ENCODE data around the gene PLIN3. TPM values are rescaled to one million over a fixed set of nuclear protein-coding genes. Genes with fewer than 3 reads are reported as not detected.
"Not testable (repeated sequence)": the region's sequence is repeated elsewhere in the genome, so short reads cannot be mapped to it uniquely, and the experiment has no call there.

PLIN3 gene
- total RNA-seq, 1 experiment from 2014 or later, result 63.8 TPM

DNA sequence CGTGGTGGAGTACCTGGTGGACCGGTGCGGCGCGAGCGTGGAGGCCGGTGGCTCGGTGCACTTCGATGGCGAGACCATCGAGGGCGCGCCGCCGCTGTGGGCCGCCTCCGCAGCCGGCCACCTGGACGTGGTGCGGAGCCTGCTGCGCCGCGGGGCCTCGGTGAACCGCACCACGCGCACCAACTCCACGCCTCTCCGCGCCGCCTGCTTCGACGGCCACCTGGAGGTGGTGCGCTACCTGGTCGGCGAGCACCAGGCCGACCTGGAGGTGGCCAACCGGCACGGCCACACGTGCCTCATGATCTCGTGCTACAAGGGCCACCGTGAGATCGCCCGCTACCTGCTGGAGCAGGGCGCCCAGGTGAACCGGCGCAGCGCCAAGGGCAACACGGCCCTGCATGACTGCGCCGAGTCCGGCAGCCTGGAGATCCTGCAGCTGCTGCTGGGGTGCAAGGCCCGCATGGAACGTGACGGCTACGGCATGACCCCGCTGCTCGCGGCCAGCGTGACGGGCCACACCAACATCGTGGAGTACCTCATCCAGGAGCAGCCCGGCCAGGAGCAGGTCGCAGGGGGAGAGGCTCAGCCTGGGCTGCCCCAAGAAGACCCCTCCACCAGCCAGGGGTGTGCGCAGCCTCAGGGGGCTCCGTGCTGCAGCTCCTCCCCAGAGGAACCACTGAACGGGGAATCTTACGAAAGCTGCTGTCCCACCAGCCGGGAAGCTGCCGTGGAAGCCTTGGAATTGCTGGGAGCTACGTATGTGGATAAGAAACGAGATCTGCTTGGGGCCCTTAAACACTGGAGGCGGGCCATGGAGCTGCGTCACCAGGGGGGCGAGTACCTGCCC lies 75.2 kb downstream of the PLIN3 start:
- peak in 1 of 2 experiments; percentile 38 for DNase-seq
- H3K27me3 Mint-ChIP-seq (ENCODE audit: insufficient read depth, unreplicated experiment); H3K4me1 ChIP-seq; H3K27me3 ChIP-seq (replicated peaks; ENCODE audit: control insufficient read depth, insufficient read depth, low read length); intact Hi-C loops (cut with micrococcal nuclease; ENCODE audit: unreplicated experiment); H3K9me3 Mint-ChIP-seq (ENCODE audit: unreplicated experiment); H3K4me1 Mint-ChIP-seq (ENCODE audit: low read depth, unreplicated experiment); H3K36me3 ChIP-seq (ENCODE audit: control insufficient read depth, insufficient read depth, low read length); BruUV-seq (replicated peaks); H3K9me3 ChIP-seq: not testable (repeated sequence)
- ChIA-PET POLR2A (interaction anchor here (0.6 to 1.0 kb wide), 2 partner anchors 146 to 176 kb away, joined by 6 to 7 read pairs; partner anchors contain the start of gene KDM4B), CTCF (interaction anchor here (0.6 to 2.9 kb wide), 8 partner anchors 12 to 254 kb away, joined by 3 to 67 read pairs (median 8); partner anchors contain the start of genes DPP9, KDM4B and PLIN3)
- Mint-ChIP-seq H3K36me3 (ENCODE audit: insufficient read depth, unreplicated experiment) (peaks cover 43% of the 10 kb centered on the region), H3K27ac (ENCODE audit: unreplicated experiment) (peak overlapping the region; percentile 78), H3K4me3 (ENCODE audit: unreplicated experiment) (peak overlapping the region; percentile 81)
- H3K4me3 ChIP-seq (ENCODE audit: low read depth, low read length), result peak overlapping the region; percentile 98

GRCh38 chr19:4791183-4792018 lies 76.1 kb downstream of the PLIN3 start, which contains the start of gene FEM1A:
Gene FEM1A, plus strand, starts transcription at chr19:4791734. Its CDS starts 121 bp downstream, at chr19:4791855.
- H3K4me1 Mint-ChIP-seq (ENCODE audit: low read depth, unreplicated experiment), result no peaks in the 10 kb centered on the region
- H3K4me1 ChIP-seq, result no peaks in the 10 kb centered on the region
- TF ChIP-seq, protein P1, sequence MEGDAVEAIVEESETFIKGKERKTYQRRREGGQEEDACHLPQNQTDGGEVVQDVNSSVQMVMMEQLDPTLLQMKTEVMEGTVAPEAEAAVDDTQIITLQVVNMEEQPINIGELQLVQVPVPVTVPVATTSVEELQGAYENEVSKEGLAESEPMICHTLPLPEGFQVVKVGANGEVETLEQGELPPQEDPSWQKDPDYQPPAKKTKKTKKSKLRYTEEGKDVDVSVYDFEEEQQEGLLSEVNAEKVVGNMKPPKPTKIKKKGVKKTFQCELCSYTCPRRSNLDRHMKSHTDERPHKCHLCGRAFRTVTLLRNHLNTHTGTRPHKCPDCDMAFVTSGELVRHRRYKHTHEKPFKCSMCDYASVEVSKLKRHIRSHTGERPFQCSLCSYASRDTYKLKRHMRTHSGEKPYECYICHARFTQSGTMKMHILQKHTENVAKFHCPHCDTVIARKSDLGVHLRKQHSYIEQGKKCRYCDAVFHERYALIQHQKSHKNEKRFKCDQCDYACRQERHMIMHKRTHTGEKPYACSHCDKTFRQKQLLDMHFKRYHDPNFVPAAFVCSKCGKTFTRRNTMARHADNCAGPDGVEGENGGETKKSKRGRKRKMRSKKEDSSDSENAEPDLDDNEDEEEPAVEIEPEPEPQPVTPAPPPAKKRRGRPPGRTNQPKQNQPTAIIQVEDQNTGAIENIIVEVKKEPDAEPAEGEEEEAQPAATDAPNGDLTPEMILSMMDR (IDR thresholded peaks at IDR 0.05; ENCODE audit: insufficient read depth in 1 of 2, low read depth in 1 of 2, low read length in 1 of 2, severe bottlenecking in 1 of 2, unreplicated experiment in 1 of 2), result peak; percentile 79 to 98
- ChIA-PET POLR2A (interaction anchor here (0.6 to 1.2 kb wide), 6 partner anchors 8 to 256 kb away, joined by 3 to 7 read pairs (median 6); partner anchors contain the start of genes KDM4B and PLIN5), CTCF (interaction anchor here (0.6 to 2.9 kb wide), 35 partner anchors 9 to 776 kb away, joined by 3 to 67 read pairs (median 5); partner anchors contain the start of genes DPP9, KDM4B, PLIN3 and PLIN5)
- H3K27ac Mint-ChIP-seq (ENCODE audit: unreplicated experiment), result peak within 1 kb of the TSS; percentile 78
- peaks cover 37% of the 10 kb centered on the region for H3K36me3 Mint-ChIP-seq (ENCODE audit: insufficient read depth, unreplicated experiment)
- no peaks in the 10 kb centered on the region for H3K9me3 Mint-ChIP-seq (ENCODE audit: unreplicated experiment)
- peaks cover 2% of the 10 kb centered on the region; the same call in 1 of the 2 replicates for H3K36me3 ChIP-seq (ENCODE audit: control insufficient read depth, insufficient read depth, low read length)
- peak; percentile 97 to 99 for DNase-seq
- no peaks in the 10 kb centered on the region for H3K27me3 Mint-ChIP-seq (ENCODE audit: insufficient read depth, unreplicated experiment)
- no peaks in the 10 kb centered on the region for H3K27me3 ChIP-seq (replicated peaks; ENCODE audit: control insufficient read depth, insufficient read depth, low read length)
- peak within 1 kb of the TSS; percentile 98 for H3K4me3 ChIP-seq (ENCODE audit: low read depth, low read length)
- BruUV-seq (replicated peaks), result no TSS peak
- intact Hi-C loops (cut with micrococcal nuclease; ENCODE audit: unreplicated experiment), result loop anchor here (1.0 to 2.0 kb wide), 3 partner anchors 9 to 67 kb away; no protein-coding TSS in a partner anchor
- peak within 1 kb of the TSS; percentile 81 for H3K4me3 Mint-ChIP-seq (ENCODE audit: unreplicated experiment)
- H3K9me3 ChIP-seq, result no peaks in the 10 kb centered on the region

Other genes starting within 250 kb of the PLIN3 start
- 19.6 and 21.8 TPM in 2 replicates for gene TNFAIP8L1, start 228.2 kb downstream of the PLIN3 start, total RNA-seq (2022)
- 106 and 109 TPM in 2 replicates for gene MYDGF, start 197.3 kb downstream of the PLIN3 start, total RNA-seq (2022)
- gene DPP9, start 143.8 kb downstream of the PLIN3 start, total RNA-seq (2022), result 63.2 and 71.4 TPM in 2 replicates
- 12.9 and 13.4 TPM in 2 replicates for gene FEM1A, start 75.9 kb downstream of the PLIN3 start, total RNA-seq (2022)
- gene TICAM1, start 36.0 kb downstream of the PLIN3 start, total RNA-seq (2022), result 6.0 and 7.5 TPM in 2 replicates
- not detected in 2 replicates for gene ARRDC5, start 35.2 kb upstream of the PLIN3 start, total RNA-seq (2022)
- gene UHRF1, start 41.8 kb upstream of the PLIN3 start, total RNA-seq (2022), result 47.6 and 54.6 TPM in 2 replicates
- gene KDM4B, start 101.4 kb upstream of the PLIN3 start, total RNA-seq (2022), result 27.4 and 30.9 TPM in 2 replicates

Measured in Caco-2 (cell line).